Fibroblast of skin of right biceps (primary cell): ENCODE measurements around the gene VAC14.

Experiments used
- DNase-seq: peaks from one replicate; pipeline ENCODE4 v3.0.0-alpha.2; 2013

Gene VAC14

DNA sequence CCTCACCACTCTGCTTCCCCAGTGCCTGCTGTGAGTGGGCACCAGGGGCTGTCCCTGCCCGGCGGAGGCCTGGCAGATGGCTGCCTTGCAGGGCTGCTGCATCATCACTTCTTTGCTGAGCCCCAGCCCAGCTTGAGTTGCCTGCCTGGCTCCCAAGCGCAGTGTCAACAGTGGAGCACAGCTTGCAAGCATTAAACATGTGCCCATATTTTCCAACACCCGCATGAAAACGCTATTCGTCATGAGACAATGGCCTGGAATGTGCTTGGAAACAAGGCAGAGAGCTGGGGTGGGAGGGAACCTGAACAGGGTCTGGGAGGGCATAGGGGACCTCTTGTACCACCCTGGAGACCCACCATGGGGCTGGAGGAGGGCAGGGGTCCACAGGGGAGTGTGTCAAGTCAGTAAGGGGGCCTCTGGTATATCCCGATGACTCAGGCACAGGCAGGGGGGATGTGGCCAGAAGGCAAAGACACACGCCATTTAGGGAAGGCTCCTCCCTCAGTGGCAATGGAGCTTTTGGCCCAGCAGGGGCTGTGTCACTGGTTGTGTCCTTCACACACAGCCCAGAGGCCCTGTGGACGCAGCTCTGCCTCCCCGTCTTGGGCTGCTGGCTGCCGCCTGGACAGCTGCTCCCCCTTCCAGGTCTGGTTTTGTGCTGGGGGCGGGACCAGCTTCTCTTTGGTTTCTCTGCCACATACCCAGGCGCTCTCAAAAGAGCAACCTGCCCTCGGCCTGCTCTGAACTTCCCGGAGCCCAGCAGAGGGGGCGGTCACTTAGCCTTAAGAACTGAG lies 97.7 kb downstream of the VAC14 start:
- peak; percentile 92 for DNase-seq

GRCh38 chr16:70702624-70703023 lies 98.3 kb downstream of the VAC14 start:
- no peak for DNase-seq

- DNase-seq, result no peak
These were observed 99.0 kb downstream of the VAC14 start for GRCh38 chr16:70701998-70702397.

GRCh38 chr16:70701596-70701995 lies 99.4 kb downstream of the VAC14 start:
- DNase-seq, result no peak

- DNase-seq, result no peak
These were observed 99.9 kb downstream of the VAC14 start for GRCh38 chr16:70701036-70701435.

DNA sequence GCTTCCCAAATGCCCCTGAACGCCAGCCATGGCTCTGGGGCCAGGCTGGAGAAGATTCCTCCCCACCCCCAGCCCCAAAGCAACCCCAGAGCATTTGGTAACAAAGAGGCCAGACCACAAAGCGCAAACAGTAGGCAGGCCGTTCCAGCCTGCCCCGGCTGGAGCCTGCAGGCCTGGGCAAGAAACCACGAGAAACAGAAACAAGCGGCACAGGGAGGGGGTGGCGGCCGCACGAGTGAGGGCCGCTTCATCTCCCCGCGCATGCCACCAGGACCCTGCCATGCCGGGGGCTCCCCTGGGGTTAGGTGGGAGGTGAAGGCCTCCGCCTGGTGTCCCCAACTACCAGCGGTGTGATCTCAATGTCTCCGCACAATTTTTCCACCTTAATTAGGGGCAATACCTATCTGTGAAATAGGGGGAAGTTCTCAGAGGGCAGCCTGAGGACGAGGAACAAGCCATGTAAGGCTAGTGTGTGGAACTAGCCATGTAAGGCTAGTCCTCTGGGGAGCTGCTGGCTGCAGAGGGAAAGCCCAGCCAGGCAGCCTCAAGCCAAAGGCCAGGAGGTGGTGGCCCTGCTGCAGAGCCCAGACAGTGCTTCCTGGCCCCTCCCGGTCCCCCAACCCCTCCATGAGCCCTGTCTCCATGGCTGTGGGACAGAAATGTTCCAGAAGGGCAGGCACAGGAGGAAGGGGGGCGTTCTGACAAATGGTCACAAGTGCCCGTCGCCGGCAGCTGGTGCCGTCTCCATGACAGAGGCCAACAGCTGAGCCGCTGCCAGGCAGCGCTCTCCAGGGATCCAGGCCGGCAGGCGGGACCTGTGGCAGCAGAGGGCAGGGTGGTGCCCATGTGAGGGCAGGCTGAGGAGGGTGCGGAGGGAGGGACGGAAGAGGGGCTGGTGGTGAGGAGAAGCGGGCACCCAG lies 100.6 kb downstream of the VAC14 start:
- no peak for DNase-seq

GRCh38 chr16:70699696-70700095 lies 101.3 kb downstream of the VAC14 start:
- DNase-seq, result no peak

- DNase-seq, result no peak
These were observed 102.1 kb downstream of the VAC14 start for GRCh38 chr16:70698901-70699300.

DNA sequence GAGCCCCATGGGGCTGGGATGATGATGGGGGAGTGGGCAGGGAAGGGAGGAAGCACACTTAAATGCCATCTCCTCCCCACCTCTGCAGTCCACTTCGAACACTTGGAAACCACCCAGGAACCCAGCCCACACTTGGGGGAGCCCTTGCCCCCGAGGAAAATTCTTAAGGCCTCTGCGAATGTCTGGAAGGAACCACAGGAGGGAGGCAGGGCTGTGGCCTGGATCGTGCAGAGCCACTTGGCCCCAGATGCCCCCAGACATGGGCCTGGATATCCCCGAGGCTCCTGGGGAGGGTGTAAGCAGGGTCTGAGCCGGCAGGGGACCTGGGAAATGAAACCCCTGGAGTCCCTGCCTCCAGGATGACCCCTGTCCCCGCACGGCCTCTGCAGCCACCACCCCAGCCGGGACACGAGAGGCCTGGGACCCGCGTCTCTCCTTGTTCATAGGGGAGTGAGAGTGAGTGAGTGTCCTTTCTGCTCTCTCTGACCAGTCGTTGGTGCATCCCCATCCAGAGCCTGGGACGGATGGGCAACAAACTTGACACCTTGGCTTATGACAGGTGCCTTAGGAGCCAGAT lies 103.3 kb downstream of the VAC14 start:
- no peak for DNase-seq

GRCh38 chr16:70696952-70697593 lies 103.9 kb downstream of the VAC14 start:
- DNase-seq, result no peak

DNA sequence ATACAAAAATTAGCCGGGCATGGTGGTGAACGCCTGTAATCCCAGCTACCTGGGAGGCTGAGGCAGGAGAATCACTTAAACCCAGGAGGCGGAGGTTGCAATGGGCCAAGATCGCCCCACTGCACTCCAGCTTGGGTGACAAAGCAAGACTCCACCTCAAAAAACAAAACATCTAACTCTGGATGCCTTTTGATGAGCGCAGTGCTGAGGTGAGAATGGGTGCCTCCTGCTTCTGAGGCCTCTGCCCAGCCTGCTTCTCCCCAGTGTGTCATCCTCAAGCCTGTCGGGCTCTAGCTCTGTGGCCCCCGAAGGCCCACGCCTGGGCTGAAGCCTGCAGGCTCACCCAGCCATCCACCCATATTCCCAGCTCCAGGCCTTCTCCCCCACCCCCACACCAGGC lies 104.6 kb downstream of the VAC14 start:
- DNase-seq, result no peak

DNA sequence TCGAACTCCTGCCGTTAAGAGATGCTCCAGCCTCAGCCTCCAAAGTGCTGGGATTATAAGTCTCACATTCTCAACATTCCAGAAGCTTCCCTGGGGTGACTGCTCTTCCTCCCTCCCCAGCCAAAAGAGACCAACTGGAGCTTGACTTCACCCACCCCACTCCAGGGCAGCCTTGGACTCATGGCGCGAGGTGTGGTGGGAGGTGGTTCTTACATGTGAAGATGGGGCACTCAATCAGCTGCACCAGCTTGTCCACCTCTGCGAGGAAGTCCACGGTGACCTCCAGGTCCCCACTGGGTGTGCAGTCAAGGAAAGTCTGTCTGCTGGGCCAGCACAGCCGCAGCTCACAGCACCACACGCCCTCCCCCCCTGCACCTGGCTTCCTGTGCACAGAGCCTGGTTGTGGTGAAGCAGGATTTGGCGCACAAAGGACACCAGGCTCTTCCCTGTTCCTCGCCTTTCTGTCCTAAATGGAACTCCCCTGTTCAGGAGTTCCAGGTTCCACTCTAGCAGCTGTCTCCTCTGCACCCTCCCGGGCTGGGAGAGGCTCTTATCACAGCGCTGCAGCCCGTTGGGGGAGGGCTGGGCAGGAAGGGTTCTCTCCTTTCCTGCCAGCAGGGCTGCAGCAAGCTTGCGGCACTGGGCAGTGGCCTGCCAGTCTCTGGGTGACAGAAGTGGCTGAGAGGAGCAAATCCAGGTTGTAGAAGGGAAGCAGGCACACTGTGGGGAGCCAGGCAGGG lies 105.5 kb downstream of the VAC14 start:
- DNase-seq, result peak; percentile 46

- no peak for DNase-seq
These were observed 106.1 kb downstream of the VAC14 start for GRCh38 chr16:70694868-70695218.

GRCh38 chr16:70694088-70694867 lies 106.7 kb downstream of the VAC14 start:
- DNase-seq, result peak; percentile 91

GRCh38 chr16:70692873-70693671 lies 107.9 kb downstream of the VAC14 start:
- peak; percentile 56 for DNase-seq

GRCh38 chr16:70692130-70692872 lies 108.7 kb downstream of the VAC14 start:
- no peak for DNase-seq

DNA sequence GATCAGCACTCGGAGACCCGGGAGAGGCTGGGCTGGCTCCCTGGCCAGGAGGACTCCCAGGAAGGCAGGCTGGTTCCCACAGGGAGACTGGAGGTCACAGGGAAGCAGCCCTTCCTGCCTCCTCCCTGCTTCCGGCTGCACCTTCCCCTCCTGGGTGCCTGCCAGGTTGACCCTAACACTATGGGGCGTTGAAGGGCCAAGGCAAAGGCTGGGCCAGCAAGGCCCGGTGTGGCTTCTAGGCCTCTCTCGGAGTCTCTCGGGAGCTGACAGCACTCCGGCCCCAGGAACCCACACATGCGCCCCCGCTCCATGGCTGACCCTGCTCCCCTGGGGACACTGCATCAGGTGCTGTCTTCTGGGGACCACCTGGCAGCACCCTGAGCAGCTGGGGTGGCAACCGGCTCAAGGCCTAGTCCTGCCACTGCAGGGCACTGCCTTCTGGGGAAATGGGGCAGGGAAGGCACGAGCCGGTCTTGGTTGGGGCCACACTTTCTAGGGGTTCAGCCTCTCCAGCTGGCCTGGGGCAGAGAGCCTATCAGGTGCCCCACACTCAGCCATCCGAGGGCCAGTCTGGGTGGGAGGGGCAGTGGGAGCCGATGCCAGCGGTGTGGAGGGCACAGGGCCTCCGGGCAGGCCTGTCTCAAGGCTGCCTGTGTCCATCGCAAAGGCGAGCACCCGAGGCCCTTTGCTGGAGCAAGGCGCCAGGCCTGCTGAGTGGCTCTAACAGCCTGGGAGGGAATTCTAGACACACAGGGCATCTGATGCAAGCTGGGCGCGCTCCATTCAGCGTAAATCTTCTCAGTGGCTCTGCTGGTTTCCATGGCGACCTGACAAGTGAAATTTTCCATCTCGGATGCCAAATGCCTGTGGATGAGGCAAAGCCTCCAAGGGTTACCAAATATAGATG lies 109.5 kb downstream of the VAC14 start:
- peak; percentile 98 for DNase-seq

DNA sequence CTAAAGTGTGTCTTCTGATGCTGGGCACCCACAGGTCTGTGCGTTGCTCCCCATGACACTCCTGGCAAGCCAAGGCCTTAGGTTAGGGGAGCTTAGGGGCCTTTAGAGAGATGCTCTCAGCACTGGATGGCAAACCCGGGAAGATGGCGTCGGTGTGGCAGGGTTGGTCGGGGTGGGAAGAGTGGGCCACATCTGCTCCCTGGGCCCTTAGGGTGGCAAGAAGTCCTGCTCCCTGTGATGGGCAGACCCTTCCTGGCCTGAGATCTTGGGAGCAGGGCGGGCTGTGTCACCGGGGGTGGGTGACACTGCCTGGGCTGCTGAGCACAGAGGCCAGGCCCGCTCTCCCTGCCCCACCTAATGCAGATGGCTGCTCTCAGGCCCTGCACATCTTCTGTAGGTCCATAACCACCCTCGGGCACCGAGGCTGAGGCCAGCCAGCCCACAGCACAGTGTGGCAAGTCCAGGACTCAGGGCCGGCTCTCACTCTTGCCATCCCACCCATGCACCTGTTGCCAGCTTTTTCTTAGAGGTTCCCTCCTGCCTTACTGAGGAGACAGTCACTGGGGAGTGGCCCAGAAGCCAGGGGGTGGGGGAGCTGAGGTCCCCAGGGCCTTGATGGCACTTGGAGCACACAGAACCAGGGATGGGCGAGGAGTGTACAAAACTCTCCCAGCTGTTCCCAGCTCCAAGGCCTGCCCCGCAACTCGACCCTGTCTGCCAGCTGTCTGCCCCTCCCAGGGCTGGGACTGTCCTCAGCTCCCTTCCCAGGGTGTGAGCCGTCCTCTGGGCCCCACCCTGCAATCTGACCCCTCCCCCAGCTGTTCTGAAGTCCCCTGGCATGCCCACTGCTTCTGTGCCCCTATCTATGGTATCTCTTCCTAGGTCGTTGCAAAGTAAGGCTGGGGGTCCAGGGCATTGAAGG lies 110.7 kb downstream of the VAC14 start:
- DNase-seq, result no peak
